HG02588 (cell line): ENCODE data around the gene BNC2.

Experiments
- ATAC-seq: cut with Tn5 transposase; IDR thresholded peaks from one replicate; pipeline ENCODE4 v1.9.1; 2021; ENCODE audit warnings: mild to moderate bottlenecking, moderate library complexity; ENCODE audit not compliant: unreplicated experiment

BNC2 gene

DNA sequence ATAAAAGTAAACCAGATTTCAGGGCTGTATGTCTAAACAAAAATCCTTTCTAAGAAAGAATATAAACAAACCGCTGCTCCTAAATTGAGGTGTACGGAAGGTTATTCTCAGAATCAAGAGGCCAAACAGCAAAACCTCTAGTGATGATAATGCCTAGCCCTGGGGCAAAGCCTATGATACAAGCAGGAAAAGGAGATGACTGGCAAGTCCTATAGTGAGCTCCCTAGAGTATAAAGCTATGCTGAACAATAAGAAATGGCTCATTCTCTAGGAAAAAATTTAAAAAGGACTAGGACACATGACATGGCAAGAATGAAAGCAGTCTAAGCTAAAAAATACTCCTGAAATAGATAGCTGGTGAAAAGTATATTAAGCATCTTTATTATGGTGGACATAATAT lies 187.1 kb downstream of the BNC2 start:
- ATAC-seq: no peak

DNA sequence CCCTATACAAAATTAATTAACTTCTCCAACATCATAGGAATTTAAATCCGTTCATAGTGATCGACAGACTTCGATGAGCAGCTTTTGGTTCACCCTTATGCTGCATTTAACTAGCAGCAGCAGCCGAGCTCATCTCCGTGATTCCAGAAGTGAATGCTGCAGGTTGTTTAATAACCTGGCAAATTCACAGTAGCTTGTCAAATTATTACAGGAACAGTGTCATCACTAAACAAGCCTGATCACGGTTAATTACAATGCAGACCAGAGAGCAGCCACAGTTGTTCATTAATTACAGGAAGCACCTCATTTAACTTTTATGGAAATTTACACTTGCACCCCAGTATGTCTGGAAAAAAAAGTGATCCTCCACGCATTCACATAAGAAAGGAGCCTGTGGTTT lies 188.2 kb downstream of the BNC2 start:
- ATAC-seq: no peak

DNA sequence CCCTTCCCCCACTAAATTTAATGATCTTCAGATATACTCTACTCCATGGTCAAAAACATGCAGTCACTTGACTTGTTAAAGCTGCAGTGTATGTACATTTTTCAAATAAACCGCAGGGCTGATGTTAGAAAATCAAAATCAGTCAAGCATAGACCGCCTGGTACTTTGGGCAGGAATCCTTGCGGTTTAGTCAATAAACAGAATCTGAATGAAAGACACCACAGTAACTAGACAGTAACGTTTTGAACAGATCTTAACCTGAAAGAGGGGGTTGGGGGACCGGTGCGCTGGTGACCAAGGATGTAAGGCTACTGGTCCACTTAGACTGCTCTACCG lies 188.8 kb downstream of the BNC2 start:
- ATAC-seq: no peak

DNA sequence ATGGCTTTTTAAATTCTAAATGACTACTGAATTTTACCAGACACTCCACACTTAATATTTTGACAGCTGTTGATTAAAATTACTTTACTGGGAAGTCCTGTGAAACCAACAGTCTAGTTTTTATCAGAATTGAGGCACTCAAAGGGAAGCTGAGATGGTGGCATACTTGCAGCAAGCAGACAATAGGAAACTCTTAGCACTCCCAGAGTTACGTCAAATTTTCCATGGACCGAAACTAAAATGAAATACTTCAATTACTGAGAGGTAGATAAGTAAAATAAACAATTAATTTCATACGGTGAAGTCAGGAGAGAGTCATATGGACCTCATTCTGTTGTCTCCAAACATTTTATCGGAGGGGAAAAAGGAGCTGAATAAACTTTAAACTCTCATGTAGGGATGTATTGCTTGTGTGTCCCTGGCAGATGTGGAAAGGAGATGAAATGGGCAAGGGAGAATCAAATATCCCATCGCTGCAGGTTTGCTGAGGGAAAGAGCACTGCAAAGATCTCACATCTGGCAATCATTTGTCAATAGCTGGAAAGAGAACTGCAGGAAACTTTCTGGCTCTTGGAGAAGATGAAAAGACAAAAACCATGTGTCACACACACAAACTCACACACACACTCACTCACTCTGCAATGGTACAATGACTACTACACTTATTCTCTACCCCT lies 189.4 kb downstream of the BNC2 start:
- ATAC-seq: no peak

DNA sequence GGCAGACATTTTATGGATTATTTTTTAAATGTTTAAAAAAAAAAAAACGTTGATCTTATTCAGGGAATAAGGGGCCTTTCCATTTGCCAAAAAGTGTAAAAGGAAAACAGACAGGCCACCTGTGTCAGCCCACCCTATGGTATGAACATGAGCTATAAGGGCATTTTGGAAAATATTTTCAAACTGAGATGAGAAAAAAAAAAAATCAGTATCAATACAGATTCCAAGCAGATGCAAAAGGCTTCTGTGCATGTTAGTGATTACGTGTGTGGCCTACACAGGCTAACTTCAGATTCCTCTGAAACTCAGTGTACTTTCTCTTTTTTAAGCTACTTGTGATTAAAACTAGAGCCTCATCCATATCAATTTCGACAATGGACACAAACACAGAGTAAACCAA lies 189.9 kb downstream of the BNC2 start:
- no peak for ATAC-seq

DNA sequence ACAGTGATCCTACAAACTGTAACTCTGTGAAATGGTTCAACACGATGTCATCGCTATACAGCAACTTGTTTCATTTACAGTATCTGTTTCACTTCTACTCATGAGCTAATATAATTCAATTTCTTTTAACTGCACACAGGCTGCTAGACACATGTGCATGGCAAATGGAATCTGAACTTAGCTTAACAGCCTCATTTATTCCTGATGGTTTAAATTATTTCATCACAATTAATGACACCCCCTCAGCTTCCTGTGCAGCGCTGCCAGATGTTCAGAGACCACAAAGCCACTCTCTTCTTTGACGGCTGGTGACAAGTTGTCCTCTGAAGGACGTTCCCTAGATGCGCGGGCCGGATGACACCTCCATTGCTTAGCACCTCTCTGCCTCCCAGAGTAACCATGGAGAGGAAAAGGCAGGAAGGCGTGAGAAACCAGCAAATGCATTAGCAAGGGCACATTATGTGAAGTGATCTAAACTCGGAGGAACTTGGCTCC lies 191.1 kb downstream of the BNC2 start:
- ATAC-seq: no peak

DNA sequence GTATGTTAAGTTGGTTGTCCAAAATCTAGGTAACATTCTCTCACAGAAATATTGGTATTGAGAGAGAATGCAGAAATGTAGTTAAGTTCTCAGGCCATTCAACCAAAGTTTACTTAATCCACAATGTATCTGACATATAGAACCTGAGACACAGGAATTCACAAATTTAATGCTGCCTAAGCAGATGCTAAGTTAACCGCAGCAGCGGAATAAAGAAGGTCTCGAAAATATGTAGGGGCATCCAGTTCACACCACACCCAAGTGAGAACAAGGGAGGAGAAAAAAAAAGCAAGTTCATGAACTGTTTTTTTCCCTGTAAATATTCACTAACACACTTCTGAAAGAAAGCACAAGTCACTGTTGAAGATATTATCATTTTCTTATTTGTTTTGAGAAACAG lies 194.0 kb downstream of the BNC2 start:
- no peak for ATAC-seq

DNA sequence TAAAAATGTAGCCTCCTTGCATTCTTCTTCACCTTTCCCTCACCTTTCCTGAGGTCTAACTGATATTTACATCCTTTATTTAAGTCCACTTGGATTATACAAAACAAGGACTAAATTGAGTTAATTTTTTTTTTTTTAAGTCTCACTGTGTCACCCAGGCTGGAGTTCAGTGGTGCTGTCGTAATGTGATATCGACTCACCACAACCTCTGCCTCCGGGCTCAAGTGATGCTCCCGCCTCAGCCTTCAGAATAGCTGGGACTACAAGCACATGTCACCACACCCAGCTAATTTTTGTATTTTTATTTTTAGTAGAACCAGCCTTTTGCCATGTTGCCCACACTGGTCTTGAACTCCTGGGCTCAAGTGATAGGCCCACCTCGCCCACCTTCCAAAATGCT lies 195.3 kb downstream of the BNC2 start:
- ATAC-seq: no peak

DNA sequence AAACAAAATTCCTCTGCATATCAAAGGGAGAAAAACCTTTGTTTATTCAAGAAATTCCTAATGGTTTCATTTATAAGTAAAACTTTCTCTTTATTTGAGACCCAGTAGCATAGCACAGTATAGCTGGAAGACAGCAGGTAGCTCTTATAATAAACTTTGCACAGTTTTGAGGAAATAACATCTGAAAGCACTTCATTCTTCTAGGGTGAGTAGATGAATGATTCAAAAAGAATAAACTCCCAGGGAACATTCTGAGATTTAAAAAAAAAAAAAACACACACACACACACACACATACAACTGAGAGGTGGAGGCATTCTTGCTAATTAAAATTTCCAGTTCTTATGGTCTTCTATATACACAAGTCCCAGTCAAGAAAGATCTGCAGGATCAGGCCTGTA lies 197.3 kb downstream of the BNC2 start:
- no peak for ATAC-seq

DNA sequence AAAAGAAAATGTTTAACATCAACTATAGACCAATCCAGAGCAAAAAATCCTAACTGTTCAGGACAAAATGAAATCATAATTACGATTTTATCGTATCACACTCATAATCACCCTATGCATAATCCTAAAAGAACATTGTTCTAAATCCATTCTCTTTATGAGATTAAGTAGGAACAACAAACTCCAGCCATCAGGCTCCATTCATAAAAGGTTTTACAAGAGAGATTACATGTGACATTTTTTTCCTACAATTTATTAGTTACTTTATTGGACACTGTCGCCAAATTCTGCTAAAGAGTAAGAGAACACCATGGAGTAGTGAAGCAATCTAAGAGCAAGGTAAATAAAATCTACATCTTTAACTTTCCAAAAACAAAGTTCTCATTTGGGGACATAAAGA lies 198.0 kb downstream of the BNC2 start:
- no peak for ATAC-seq

DNA sequence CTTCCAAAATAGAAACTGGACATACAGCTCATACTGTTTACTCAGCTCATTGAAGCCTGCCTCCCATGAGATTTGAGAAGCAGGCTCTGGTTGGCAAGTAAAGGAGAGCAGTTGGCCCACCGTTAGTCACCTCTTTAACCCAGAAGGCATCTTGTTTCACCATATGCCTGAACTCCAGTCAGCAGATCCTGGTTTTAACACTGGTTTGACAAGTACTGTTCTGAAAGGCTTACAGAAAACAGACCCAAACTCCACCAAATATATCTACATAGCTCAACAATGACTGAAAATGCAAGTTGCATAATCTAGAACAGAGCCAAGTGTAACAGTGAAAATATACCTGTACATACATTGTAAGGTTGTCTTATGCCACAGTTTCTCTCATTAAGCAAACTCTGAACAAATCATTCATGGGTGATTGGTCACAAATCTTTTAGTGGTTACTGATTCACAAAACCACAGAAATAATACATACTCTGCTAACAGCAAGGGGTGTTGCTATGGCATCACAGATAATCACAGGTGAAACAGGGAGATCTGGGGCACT lies 198.8 kb downstream of the BNC2 start:
- no peak for ATAC-seq

DNA sequence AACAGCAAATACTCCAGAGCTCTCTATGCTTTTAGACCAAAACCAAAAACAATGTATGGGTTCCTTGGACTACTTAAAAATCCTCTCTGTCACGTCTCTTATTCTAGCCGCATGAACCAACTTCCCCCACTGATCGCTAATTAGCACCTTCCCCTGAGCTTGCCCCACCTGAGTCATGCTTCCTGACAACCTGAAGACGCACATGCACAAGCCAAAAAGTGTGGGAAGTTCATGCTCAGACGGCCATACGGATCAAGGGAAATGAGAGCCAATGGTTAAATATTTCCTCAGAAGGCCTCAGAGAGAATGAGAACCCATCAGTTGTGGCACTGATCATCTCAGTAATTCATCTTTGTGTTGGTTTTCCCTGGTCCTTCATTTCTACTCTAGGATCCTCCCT lies 199.7 kb downstream of the BNC2 start:
- no peak for ATAC-seq

DNA sequence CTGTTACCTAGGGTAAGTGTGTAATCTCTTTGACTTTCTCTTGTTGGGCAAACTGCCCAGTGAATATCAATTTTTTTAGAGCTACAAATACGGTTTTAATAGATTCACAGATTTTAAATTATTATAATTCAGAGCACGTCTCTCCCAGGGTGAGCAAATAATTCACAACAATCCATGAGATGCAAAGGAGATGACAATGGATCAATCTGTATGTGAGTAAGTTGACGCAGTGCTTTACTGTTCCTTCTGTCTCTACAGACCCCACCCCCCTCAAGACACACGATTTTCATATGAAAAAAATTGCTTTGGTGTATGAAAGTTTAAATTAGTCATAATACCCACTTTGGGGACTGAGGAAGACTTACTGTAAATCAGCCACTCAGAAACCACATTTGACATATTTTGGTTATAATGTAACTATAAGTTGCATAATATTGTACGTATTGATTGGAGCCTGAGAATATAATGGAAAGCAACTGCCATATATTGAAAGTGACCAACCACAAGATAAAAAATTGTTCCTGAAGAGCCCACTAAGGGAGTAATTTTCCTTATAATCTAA lies 201.7 kb downstream of the BNC2 start:
- no peak for ATAC-seq

DNA sequence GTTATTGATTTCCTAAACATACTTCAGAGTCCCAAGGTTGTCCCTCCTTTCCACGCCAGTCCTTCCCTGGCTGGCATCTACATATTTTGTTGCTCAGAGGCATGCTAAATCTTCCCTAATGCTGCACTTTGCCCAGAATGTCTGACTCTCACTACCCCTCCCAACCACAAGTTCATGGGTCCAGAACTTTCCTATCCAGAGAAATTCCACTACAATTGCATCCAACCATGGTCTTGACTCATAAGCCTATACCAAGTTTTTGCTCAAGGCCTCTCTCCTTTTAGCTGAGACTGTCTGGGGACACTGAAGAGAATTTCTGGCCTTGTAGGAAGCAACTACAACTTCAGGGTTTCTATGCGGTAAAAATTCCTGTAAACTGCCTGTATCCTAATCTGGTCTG lies 206.3 kb downstream of the BNC2 start:
- ATAC-seq: no peak

DNA sequence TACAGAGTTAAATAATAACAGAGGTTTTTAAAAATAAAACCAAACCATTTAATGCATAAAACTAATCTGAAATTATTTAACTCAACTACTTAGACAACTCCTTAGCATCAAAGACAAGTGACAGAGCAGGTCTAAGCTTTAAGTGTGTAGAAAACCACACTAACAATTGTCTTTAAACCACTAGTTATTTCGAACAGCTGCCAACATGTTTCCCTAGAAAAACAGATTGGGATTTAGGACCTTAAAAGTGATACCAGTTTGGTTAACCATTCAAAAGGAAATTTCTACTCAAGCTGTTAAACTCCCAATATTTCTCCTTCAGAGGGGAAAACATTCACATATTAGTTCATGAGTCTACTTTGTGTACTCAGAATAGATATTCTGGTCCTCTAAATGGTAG lies 208.7 kb downstream of the BNC2 start:
- no peak for ATAC-seq

DNA sequence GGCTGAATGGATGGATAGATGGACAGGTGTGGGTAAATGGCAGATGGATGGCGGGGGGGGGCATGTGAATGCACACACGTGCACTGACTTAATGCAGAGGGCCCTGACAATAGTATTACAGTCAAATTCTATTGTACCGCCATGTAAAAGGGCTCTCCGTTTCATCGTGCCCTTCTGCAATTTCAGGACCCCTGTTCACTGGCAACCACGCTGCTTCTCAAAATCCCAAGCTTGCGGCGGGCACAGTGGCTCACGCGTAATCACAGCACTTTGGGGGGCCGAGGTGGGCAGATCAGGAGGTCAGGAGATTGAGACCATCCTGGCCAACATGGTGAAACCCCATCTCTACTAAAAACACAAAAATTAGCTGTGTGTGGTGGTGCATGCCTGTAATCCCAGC lies 211.4 kb downstream of the BNC2 start:
- no peak for ATAC-seq

DNA sequence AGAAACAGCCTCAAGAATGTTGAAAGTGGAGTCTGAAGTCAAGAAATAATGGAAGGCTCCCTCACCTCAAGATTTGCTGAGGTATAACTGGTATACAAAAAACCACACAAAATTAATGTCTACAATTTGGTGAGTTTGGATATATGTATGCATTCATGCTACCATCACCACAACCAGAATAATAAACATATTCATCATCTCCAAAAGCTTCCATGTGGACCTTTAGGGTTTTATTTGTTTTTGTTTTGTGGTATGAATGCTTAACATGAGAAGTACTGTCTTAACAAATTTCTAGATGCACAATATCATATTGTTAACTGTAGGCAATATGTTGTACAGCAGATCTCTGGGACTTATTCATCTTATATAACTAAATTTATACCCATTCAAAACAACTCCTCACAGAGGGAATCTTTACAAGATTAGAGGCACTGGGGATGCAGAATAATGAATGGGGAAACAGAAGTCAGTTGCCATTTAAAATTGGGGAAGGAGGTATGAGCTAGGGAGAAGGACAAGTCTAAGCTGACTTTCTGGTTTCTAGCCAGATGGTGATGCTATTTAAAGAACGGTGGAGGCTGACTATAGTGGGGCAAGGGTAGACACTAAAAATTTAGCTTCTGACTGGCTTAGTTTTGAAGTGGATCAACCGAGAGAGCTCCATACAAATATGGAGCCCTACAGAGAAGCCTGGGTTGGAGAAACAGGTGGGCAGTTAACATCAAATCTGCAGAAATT lies 213.9 kb downstream of the BNC2 start:
- ATAC-seq: no peak

DNA sequence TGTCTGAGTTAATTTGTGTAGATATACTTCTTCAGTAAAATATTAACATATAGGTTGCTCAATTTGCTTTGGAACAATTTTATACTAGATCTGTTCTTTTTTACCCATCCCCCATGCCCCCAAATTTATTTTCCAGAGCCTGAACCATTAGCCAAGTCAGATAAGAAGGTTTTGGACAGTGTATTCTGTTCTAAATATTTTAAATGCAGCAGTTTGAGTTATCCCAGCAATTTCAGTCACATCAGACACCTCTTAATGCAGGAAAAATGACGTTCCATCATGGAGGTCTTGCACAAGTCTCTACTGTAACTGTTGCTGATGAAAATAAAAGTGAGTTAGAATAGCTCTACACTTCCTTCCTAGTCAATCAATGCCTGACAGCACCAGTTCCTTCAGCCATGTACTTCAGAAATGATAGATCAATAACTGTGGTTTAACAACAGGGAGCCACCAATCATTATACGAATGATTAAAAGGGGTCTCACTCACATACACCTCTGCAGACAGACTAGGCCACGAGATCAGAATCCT lies 215.8 kb downstream of the BNC2 start:
- no peak for ATAC-seq

DNA sequence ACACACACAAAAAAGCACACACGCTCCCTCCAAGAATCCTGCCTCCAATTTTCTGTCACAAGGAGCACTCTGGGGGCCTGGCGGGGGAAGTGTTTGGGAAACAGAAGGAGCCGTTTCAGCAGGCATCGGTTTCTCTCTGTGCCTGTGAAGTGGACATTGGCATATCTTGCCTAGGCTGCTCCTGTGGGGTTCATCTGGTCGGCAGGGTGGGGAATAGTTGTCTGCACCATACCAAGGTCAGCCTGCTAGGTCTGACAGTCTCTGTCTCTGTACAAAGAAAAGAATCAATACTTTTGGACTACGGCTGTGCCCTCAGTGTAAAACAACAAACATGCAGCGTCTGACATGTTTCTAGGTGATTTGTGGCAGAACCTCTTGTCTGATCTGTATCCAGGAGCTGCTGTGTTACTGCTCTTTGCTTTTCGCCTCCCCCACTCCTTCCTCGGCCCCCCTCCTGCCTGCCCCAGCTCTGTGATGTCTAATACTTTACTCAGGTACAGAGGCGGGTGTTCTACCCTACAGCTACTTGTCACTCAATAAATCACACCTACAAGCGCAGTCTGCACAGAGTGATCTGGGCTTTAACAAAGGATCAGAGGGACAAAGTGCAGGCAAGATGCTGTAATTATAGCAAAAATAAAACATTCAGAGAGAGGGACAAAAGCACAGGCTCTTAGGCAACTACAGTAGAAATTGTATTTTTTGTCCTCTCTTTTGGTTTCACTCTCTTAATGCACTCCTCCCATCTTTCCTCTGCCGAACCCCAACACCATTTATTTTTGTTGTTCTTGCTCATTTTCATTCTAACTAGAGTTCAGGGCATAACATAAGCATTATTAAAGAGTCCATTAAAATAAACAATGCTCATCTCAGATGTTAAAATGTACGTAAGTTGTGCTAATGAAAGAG lies 216.7 kb downstream of the BNC2 start:
- no peak for ATAC-seq

DNA sequence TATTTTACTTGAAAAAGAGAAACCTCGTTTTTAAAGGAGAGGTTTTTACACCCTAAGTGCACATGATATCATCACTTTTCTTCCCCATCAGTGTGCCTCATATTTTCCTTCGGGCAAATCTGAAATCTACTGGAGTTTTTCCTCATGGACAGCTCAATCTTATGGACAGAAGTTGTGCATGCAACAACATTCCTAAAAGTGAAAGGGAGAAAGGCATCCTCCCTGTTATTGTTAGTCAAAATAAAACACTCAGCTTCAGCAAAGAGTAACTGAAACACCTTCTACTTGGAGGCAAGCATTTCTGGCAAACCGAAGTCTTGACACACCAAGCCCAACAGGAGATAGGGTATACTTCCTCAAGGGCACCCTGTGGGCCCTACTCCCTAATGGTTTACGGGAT lies 217.9 kb downstream of the BNC2 start:
- ATAC-seq: no peak

DNA sequence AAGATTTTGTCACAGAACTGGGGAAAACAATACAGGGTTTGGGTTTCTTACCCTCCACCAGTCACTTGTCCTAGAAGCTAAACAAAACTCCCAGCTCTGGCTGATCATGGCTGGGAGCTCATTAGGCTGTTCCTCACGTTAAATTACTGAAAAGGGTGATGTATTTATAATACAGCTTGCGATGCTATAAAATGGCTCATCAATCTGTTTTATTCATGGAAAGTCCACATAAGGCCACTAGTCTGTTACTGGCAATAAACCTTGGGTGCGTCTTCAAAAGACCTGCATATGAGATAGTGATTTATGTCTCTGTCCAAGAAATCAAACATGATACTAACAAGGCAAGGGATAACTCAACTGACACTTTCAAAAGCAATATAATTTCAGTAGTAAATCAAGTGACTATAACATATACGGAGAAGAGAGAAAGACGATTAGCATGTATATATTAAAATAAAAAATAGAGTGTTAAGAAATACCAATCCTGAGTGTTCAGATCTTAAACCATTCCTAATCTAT lies 219.0 kb downstream of the BNC2 start:
- ATAC-seq: no peak
